Hair follicular keratinocyte (primary cell): ENCODE data around the gene FRMD4A. TPM values are rescaled to one million over a fixed set of nuclear protein-coding genes. Genes with fewer than 3 reads are reported as not detected.

ENCODE experiments used
- total RNA-seq: library from RNA; depleted of rRNA; stranded (reverse); fragments of >200 nt; gene quantifications from 2 replicates; pipeline ENCODE4 v1.2.3, GENCODE V29; 2015

Gene FRMD4A
- 10.6 and 12.7 TPM in 2 replicates for total RNA-seq

DNA sequence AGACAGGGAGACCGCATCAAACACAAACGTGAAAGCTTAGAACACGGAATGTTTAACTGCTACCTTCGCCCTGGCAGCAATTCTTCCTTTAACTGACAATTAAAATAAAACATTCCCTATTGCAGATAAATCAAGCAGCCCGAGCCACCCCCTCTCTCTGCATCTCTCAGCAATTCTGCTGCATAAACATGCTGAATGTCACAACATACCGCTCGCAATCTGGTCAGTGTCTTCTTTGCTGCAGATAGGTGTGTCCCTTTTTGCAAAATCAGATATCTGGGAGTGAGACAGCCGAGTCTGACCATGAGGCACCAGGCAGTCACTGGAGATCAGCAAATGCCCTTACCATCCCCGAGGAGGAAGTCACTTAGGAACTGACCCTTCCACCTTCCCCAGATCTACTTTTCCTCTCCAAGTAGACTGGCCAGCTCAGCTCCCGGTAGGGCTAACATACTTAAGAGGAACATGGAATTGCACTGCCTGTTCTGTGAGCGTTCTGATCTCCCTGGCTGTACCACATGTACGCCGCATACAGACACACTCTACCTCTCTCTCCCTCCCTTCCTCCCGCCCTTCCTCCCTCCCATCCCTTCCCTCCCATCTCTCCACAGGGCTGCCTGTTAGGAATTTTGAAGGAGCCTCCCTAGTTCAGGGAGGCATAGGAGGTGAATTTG, at the start of gene FRMD4A:
FRMD4A (minus strand) TSS at position 537 of the 674 bp plus-strand sequence.

